H1 (cell line): Measurements from ENCODE around the gene TNFRSF14. TPM values are rescaled to one million over a fixed set of nuclear protein-coding genes. Genes with fewer than 3 reads are reported as not detected.

Experiments used
- CHD1 ChIP-seq: IDR thresholded peaks from 2 replicates; pipeline ENCODE4 v1.6.1; 2012; ENCODE audit warnings: low read depth, low read length, improper control_type of control experiment
- POU5F1 ChIP-seq: IDR thresholded peaks from 2 replicates; pipeline ENCODE4 v1.6.1; 2011; ENCODE audit warnings: low read depth, mild to moderate bottlenecking, low read length, moderate library complexity
- SIRT6 ChIP-seq: IDR thresholded peaks from one replicate; pipeline ENCODE4 v1.7.1; 2012; ENCODE audit warnings: low read length, inconsistent platforms
- polyA plus RNA-seq, 7 experiments: library from polyadenylated mRNA; depleted of rRNA in 3 of 7; stranded (reverse) in 5 of 7; unstranded in 2 of 7; fragments of >200 nt in 5 of 7; fragments of 200-250 nt in 2 of 7; gene quantifications; 1 replicate in 5 of 7; 2 replicates in 1 of 7; 4 replicates in 1 of 7; pipeline versions ENCODE4 v1.2.1 to v1.2.3, GENCODE V29; 2011 to 2013; ENCODE audit warnings: missing spikeins in 2 of 7, mixed read lengths in 2 of 7
- total RNA-seq: library from RNA; stranded (reverse); fragmentation: NEBNext Ultra II Directional; extraction: Animal tissue kit (Norgen Biotek cat#: 25700); gene quantifications from 2 replicates; pipeline ENCODE4 v1.2.1, GENCODE V29; 2021

TNFRSF14 gene
- total and polyA plus RNA-seq, 2 of the 8 experiments (the other 6 are each of a cell fraction or from before 2014, with no cell fraction given): 0.36 to 0.50 TPM

DNA sequence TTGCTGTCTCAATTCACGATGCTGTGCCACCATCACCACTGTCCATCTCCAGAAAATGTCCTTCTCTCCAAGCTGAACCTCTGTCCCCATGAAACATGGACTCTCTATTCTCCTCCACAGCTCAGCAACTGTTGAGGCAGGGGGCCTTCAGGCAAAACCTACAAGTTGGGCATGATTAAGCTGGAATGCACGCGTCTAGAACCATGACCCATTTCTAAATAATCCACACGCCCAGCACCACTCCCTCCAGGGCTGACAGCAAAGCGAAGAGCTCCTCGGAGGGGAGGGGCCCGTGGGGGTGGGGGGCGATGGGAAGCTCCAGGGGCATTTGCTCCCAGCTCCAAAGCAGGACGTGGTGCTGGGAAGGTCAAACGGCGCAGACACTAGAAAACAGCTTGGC, 22.8 kb upstream of the TNFRSF14 start (continued):
- TF ChIP-seq CHD1: no peak
- TF ChIP-seq POU5F1: no peak
- no peak for TF ChIP-seq SIRT6
- TF ChIP-seq, all 59 proteins: peak for 0
